ENCODE results near the gene AKAIN1. TPM values are rescaled to one million over a fixed set of nuclear protein-coding genes. Genes with fewer than 3 reads are reported as not detected.

The AKAIN1 gene
- total and polyA plus RNA-seq, 8 donors, result 0.28 to 6.8 (median 0.81) TPM; not detected in 3

DNA sequence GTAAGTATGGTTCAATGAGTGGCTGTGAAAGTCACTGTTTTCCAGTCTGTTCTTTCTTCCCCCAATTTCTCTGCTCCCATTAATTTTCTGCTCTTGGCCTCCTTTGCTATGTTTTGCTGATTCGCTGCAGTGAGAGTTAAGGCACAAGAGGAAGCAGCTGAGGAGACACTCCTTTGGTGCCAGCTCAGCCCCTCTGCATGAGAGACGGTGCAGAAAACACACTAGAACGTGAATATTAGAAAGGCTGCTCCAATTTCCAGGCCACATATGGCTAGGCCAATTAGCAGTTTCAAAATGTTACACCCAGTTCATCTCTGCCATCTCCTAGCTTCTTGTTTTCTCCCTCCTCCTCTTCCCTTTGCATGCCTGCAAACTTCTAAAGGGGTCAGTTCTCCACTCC, 38.9 kb downstream of the AKAIN1 start:
- TF ChIP-seq, protein P1, sequence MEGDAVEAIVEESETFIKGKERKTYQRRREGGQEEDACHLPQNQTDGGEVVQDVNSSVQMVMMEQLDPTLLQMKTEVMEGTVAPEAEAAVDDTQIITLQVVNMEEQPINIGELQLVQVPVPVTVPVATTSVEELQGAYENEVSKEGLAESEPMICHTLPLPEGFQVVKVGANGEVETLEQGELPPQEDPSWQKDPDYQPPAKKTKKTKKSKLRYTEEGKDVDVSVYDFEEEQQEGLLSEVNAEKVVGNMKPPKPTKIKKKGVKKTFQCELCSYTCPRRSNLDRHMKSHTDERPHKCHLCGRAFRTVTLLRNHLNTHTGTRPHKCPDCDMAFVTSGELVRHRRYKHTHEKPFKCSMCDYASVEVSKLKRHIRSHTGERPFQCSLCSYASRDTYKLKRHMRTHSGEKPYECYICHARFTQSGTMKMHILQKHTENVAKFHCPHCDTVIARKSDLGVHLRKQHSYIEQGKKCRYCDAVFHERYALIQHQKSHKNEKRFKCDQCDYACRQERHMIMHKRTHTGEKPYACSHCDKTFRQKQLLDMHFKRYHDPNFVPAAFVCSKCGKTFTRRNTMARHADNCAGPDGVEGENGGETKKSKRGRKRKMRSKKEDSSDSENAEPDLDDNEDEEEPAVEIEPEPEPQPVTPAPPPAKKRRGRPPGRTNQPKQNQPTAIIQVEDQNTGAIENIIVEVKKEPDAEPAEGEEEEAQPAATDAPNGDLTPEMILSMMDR (IDR thresholded peaks at IDR 0.05), result no peak
- FAIRE-seq (no peak), ATAC-seq (no peak), DNase-seq (no peak)
- intact Hi-C loops (cut with DNase I), result no loop called here
- Histone ChIP-seq H3K4me1 (no peaks in the 10 kb centered on the region), H3K27ac (no peak overlapping the region), H3K27me3 (no peaks in the 10 kb centered on the region), H3K36me3 (no peaks in the 10 kb centered on the region), H3K9me3 (no peaks in the 10 kb centered on the region), H3K4me3 (no peak overlapping the region)
- 44 to 55% methylated on average over 3 of the region's 3 CpGs for WGBS, 2 donors

DNA sequence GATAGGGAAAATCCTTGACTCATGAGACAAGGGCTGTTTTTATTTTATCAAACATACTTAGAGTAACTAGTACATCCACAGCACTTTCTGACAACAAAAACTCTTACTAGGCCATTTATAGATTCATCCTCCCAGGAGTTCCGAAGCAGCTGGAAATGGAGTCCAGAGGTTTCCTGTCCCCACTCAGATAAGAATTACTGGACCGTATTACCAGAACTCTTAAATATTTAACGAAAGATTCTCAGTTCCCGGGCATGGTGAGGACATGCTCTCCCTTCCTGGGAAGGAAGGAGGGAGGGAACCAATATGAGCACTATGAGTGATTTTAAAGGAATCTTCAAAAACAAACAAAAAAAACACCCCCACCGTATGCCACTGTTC, 41.2 kb downstream of the AKAIN1 start:
- Histone ChIP-seq H3K36me3 (no peaks in the 10 kb centered on the region), H3K9me3 (no peaks in the 10 kb centered on the region), H3K4me1 (no peaks in the 10 kb centered on the region), H3K4me3 (no peak overlapping the region), H3K27me3 (no peaks in the 10 kb centered on the region), H3K27ac (no peak overlapping the region)
- DNase-seq, result no peak
- ATAC-seq, result no peak
- no peak for FAIRE-seq
- TF ChIP-seq, protein P1 (IDR thresholded peaks at IDR 0.05), result no peak
- intact Hi-C loops (cut with DNase I), result no loop called here
- 61 to 64% methylated on average over 5 of the region's 5 CpGs for WGBS, 2 donors

DNA sequence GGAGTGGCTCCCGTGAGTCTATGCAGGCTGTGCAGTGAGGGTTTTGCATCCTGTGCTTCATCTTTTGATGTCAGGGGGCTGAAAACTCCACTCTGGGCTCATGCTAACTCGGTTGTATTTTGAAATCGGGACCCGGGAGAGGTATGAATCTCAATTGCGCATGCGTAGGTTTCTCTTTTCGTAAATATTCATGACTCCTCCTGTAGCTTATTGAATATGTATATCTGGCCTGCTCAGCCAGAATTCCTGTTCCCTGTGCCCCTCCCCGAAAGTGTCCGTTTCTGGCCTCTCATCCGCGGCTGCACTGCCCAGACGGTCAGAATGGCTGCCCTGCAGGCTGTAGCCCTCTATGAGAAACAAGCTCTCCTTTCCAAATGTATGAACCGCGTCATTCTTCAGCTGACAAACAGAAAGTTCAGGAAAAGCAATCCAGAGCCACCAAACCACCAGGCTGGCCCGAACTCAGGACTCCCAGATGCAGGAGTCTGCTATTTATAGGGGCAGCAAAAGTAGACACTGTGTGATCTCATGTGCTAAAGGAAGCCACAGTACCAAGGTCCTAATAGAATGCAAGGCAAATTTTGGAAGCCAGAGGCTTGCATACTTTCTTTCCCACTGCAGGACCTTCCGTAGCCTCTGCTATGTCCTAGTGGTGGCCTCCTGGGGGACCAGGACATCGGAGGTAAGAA, 41.7 kb downstream of the AKAIN1 start:
- Histone ChIP-seq H3K9me3 (no peaks in the 10 kb centered on the region), H3K27me3 (no peaks in the 10 kb centered on the region), H3K4me1 (no peaks in the 10 kb centered on the region), H3K27ac (no peak overlapping the region), H3K4me3 (no peak overlapping the region), H3K36me3 (no peaks in the 10 kb centered on the region)
- intact Hi-C loops (cut with DNase I), result no loop called here
- WGBS, 2 donors, result 70 to 71% methylated on average over 17 of the region's 17 CpGs
- ATAC-seq (no peak), DNase-seq (no peak), FAIRE-seq (no peak)
- TF ChIP-seq, protein P1 (IDR thresholded peaks at IDR 0.05), result no peak

DNA sequence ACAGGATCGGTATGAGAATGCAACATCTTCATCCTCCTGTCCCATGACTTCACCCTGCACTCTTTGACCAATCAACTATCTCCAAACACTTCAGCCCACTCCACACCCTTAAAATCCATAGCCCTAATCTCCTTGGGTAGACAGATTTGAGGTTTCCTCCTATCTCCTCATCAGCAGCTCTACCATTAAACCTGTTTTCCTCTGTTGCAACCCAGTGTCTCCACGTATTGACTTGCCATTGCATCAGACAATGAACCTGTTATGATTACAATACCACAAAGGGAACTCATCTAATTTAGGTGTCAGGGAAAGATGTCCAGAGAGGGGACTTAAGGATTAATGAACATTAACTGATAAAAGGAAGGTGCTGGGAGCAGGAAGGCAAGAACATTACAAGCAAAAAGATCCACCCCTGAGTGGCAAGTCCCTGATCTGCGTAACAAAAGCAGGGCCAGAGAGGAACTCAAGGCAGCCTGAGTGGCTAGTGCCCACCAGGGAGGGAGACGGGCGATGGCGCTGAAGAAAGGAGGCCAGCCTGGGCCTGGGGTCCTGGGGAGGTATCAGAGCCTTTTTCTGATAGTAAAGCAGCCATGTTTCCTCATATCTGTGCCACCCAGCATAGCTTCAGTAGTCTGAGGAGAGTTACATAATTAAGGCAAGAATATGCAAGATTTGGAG, 44.6 kb downstream of the AKAIN1 start:
- ATAC-seq, result no peak
- no peaks in the 10 kb centered on the region for H3K36me3 ChIP-seq
- no peaks in the 10 kb centered on the region for H3K27me3 ChIP-seq
- 58 to 82% methylated on average over 6 of the region's 6 CpGs for WGBS, 2 donors
- H3K4me1 ChIP-seq, result no peaks in the 10 kb centered on the region
- intact Hi-C loops (cut with DNase I), result loop anchor here in 1 of 3 donors (5.0 kb wide), 1 partner anchor 245 kb away; no protein-coding TSS in a partner anchor
- H3K4me3 ChIP-seq, result no peak overlapping the region
- DNase-seq, result no peak
- no peaks in the 10 kb centered on the region for H3K9me3 ChIP-seq
- no peak overlapping the region for H3K27ac ChIP-seq
- TF ChIP-seq, protein P1 (IDR thresholded peaks at IDR 0.05), result no peak
- no peak for FAIRE-seq

DNA sequence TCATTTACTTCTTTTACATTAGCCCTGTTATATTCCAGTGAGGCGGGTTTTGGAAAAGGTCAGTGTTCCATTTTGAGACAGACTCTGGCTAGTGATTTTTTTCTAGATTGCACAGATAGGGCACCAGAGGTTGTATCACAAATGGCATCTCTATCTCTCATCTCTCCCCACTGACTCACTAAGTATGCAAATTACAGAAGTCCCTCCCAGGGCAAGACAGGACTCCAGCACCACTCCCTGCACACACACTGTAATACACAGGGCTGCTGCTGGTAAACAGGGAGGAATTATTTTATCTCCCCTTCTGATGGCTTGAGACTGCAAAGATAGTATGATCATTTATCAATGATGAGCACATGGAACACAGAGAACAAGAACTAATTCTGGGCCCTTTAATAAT, 46.2 kb downstream of the AKAIN1 start:
- DNase-seq, result no peak
- TF ChIP-seq, protein P1 (IDR thresholded peaks at IDR 0.05), result no peak
- no peak overlapping the region for H3K27ac ChIP-seq
- no peaks in the 10 kb centered on the region for H3K27me3 ChIP-seq
- H3K9me3 ChIP-seq, result no peaks in the 10 kb centered on the region
- no peaks in the 10 kb centered on the region for H3K36me3 ChIP-seq
- FAIRE-seq, result no peak
- H3K4me1 ChIP-seq, result no peaks in the 10 kb centered on the region
- WGBS, 2 donors, result 78 to 95% methylated on average over 1 of the region's 1 CpG
- intact Hi-C loops (cut with DNase I), result loop anchor here in 1 of 3 donors (5.0 kb wide), 1 partner anchor 246 kb away; no protein-coding TSS in a partner anchor
- H3K4me3 ChIP-seq, result no peak overlapping the region
- no peak for ATAC-seq
